ENCODE results near the gene GPS1. TPM values are rescaled to one million over a fixed set of nuclear protein-coding genes. Genes with fewer than 3 reads are reported as not detected.

Gene GPS1
- total RNA-seq, 2 experiments from 2014 or later: 92.4 to 106 TPM

DNA sequence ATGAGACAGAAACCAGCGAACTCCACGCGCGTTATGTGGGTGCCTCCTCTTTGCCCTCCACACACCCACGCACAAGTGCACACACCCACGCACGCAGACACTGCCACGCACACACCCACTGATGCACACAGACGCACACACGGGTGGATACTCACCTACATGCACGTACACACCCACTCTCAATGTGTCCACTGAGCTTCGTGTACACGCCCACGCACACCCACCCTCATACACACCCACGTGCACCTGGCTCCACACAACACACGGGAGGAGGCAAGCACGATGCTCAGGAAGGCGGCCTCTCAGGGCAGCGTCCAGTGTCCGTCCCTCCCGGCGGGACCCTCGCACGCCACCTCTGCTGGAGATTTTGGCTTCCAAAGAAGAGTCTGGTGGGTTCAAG, 4.3 kb upstream of the GPS1 start:
- DNase-seq (no peak), ATAC-seq (no peak)
- Mint-ChIP-seq H3K4me1 (peaks cover 9% of the 10 kb centered on the region), H3K36me3 (no peaks in the 10 kb centered on the region), H3K9me3 (ENCODE audit: low read depth) (no peaks in the 10 kb centered on the region), H3K4me3 (no peak overlapping the region), H3K27ac (no peak overlapping the region), H3K27me3 (no peaks in the 10 kb centered on the region)
- CTCF ChIA-PET: no interaction called here

DNA sequence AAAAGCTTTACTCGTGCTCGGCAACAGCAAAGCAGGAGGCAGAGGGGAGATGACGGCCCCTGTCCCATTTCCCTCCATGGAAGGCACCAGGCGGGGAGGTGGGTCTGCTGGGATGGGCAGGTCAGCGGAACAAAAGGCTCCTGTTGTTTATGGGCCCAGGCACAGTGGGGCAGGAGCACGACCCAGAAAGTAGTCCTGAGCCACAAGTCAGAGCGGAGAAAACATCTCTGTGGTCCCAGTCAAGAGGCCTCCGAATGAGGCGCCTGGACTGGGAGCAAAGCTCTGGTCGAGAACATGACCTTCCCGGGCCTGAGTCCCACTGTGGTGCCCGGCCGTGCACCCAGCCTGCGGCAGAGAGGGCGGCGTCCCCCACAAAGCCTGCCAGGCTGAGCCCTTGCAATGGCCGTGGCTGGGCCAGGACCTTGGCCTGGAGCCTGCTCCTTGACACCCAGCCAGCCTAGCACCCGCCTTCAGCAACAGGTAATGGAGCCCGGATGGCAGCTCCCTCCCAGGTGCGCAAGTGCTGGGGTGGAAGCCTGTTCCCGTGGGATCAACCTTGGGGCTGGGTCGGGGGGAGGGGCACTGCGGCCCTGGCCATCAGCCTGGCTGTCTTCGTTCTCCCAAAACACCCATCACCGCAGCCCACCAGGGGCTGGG, 3.7 kb upstream of the GPS1 start:
- Mint-ChIP-seq H3K27ac (no peak overlapping the region), H3K27me3 (no peaks in the 10 kb centered on the region), H3K4me1 (peaks cover 14% of the 10 kb centered on the region), H3K4me3 (no peak overlapping the region), H3K9me3 (ENCODE audit: low read depth) (no peaks in the 10 kb centered on the region), H3K36me3 (no peaks in the 10 kb centered on the region)
- CTCF ChIA-PET: no interaction called here
- ATAC-seq (no peak), DNase-seq (no peak)

DNA sequence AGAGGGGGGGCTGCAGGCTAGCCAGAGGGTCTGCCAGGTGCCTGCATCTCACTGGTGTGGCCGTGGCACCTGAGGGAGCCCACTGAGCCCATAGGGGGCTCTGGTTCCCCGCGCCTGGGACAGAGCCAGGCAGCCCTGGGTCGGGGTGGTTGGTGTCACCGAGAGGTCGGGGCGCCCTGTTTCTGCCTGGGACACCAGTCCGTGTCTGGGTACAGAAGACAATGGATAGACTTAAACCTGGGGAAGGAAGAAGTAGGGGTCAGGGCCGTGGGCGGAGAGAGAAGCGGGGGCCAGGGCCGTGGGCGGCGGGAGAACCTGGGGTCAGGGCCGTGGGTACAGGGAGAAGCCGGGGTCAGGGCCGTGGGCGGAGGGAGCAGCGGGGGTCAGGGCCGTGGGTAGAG, 3.1 kb upstream of the GPS1 start:
- Mint-ChIP-seq H3K36me3 (no peaks in the 10 kb centered on the region), H3K27me3 (no peaks in the 10 kb centered on the region), H3K9me3 (ENCODE audit: low read depth) (no peaks in the 10 kb centered on the region), H3K27ac (no peak overlapping the region), H3K4me1 (peaks cover 19% of the 10 kb centered on the region), H3K4me3 (no peak overlapping the region)
- DNase-seq (no peak), ATAC-seq (no peak)
- CTCF ChIA-PET: no interaction called here

DNA sequence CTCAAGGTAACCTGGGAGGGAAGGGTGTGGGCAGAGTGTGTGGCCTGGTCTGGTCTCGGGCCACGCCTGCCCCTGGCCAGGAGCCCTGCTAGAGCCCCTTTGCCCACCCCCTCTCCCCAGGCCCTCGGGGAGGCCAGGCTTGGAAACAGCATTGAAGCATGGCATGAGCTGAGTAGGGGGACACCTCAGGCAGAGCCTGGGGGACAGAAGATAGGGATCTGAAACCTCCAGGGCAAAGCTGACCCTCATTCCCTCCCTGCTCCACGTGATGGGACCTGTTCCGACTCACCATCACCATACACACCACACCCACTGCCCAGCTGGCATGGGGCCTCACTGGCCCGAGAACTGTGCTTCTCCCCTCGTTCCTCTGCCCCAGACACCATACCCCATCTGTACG, 2.6 kb upstream of the GPS1 start:
- CTCF ChIA-PET: interaction anchor here (0.6 kb wide), 1 partner anchor 163 kb away, joined by 3 read pairs; no protein-coding TSS in a partner anchor
- no peaks in the 10 kb centered on the region for H3K27me3 Mint-ChIP-seq
- no peaks in the 10 kb centered on the region for H3K9me3 Mint-ChIP-seq (ENCODE audit: low read depth)
- DNase-seq (no peak), ATAC-seq (no peak)
- H3K4me1 Mint-ChIP-seq: peaks cover 21% of the 10 kb centered on the region
- no peaks in the 10 kb centered on the region for H3K36me3 Mint-ChIP-seq
- no peak overlapping the region for H3K4me3 Mint-ChIP-seq
- no peak overlapping the region for H3K27ac Mint-ChIP-seq

DNA sequence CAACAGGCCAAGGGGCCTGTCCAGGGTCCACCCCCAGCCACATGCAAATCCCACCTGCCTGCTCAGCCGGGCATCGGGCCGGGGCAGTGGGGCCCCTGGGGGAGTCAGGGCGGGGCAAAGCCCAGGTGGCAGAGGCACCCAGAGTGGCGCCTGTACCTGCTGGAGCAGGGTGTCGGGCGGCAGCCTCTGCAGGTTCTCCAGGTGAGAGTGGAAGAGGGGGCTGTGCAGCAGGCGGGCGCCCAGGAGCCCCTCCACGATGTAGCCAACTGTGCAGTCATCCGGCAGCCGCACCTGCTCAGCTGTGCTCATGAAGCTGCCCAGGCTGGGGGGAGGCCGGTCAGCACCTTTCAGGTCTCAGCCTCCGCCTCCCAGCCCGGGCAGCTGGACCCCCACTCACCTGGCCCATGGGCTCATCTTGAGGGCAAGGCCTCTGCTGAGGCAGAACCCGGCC, 2.2 kb upstream of the GPS1 start:
- no peaks in the 10 kb centered on the region for H3K27me3 Mint-ChIP-seq
- no peaks in the 10 kb centered on the region for H3K9me3 Mint-ChIP-seq (ENCODE audit: low read depth)
- ATAC-seq (no peak), DNase-seq (no peak)
- H3K4me1 Mint-ChIP-seq: peaks cover 21% of the 10 kb centered on the region
- CTCF ChIA-PET: interaction anchor here (0.6 to 2.8 kb wide), 4 partner anchors 12 to 162 kb away, joined by 3 to 11 read pairs (median 7); partner anchors contain the start of genes DCXR and RAC3
- H3K36me3 Mint-ChIP-seq: no peaks in the 10 kb centered on the region
- H3K27ac Mint-ChIP-seq: no peak overlapping the region
- H3K4me3 Mint-ChIP-seq: no peak overlapping the region

DNA sequence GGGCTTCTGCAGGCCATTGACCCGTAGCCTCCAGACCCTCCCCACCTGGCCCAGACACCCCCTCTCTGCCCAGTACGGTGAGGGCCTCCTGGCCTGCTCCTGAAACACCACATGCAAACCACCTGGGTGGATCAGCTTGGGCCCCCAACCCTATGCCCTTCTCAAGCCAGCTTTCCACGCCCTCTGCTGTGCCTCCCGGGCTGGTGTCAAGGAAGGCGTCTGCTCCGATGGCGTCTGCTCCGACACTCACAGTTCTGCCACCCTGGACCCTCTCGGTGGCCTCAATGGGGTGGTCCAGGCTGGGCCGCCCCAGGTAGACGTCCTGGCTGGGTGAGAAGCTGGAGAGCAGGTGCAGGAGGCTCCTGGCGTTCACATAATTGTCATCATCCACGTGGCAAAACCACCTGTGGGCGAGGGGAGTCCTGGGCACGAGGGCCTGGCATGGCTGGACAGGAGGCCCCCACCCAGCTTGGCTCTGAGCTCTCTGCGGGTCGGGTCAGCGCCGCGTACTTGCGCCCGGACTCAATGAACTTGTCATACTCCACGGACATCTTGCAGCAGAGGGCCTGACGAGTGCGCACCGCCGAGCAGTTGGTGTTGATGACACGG, 1.4 kb upstream of the GPS1 start:
- DNase-seq (no peak), ATAC-seq (no peak)
- H3K4me1 Mint-ChIP-seq: peaks cover 27% of the 10 kb centered on the region
- peak overlapping the region; percentile 76 for H3K4me3 Mint-ChIP-seq
- H3K27me3 Mint-ChIP-seq: no peaks in the 10 kb centered on the region
- H3K9me3 Mint-ChIP-seq (ENCODE audit: low read depth): no peaks in the 10 kb centered on the region
- H3K36me3 Mint-ChIP-seq: peaks cover 3% of the 10 kb centered on the region
- H3K27ac Mint-ChIP-seq: no peak overlapping the region
- CTCF ChIA-PET: interaction anchor here (1.2 to 2.8 kb wide), 5 partner anchors 13 to 104 kb away, joined by 4 to 11 read pairs (median 5); partner anchors contain the start of genes DCXR and RAC3

DNA sequence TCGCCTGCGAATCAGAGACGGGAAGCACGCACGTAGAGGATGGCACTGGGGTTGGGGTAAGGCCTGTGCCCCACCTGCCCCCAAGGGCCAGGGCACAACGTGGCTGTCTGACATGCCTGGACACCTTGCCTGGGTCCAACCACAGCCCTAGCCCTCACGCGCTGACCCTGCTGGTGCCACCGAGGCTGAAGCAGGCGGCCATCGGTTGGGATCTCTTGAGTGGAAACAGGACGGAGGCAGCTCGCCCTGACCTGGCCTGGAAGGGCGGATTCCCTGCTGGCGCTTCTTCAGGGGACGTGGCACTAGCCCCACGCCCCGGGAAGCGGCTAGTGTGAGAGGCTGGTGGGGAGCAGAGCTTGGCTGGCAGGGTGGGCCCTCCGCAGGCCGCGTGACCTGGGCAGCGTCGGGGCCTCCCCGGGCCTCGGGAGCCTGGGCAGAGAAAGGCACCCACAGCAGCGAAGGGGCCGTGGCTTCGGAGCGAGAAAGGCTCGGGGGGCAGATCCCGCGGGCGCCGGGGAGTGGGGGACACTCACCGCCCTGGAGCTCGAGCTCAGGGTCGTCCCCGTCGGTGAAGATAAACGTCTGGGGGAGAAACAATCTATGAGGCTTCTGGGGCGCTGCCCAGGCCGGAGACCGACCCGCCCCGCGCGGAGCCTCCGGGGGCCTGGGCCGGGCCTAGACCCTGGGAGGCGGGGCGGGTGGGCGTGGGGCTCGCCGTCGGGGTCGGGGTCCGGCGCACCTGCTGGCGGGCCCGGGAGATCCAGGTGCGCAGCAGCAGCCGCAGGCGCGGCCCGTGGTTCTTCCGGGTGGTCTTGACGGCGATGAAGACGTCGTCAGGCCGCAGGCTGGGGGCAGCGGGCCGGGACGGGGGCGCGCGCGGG, 697 bp upstream of the GPS1 start:
- peak overlapping the region; percentile 70 for H3K27ac Mint-ChIP-seq
- peaks cover 3% of the 10 kb centered on the region for H3K36me3 Mint-ChIP-seq

DNA sequence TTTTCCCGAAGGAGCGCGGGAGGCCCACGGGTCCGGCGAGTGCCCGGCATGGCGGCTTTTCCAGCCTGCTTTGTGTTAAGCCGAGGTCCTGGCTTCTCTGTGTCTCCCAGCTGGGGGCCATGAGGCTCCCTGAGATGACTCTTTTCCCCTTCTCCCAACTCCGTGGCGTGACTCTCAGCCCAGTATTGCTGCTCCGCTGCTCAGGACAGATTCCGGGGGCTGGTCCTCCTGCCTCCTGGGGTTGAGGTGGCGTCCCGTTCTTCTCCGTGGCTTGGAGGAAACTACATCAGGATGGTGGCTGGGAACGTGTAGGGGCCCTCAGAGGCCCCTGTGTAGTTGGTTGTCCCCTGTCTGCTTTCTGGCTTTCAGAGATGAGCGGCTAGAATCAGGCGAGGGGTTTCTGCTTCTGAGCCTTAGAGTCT, 951 bp downstream of the GPS1 start:
- Mint-ChIP-seq H3K4me1 (peaks cover 28% of the 10 kb centered on the region), H3K36me3 (peaks cover 3% of the 10 kb centered on the region), H3K27ac (peak overlapping the region; percentile 52), H3K27me3 (no peaks in the 10 kb centered on the region), H3K4me3 (peak overlapping the region; percentile 83), H3K9me3 (ENCODE audit: low read depth) (no peaks in the 10 kb centered on the region)
- CTCF ChIA-PET: interaction anchor here (1.0 to 2.8 kb wide), 3 partner anchors 15 to 30 kb away, joined by 3 to 11 read pairs (median 3); partner anchors contain the start of genes CENPX, DCXR, LRRC45 and RAC3
- ATAC-seq (no peak), DNase-seq (no peak)

More for the DNA sequence above, 697 bp upstream of the GPS1 start:
- no peak for DNase-seq
- ATAC-seq: peak; percentile 25
- CTCF ChIA-PET: interaction anchor here (1.2 to 2.8 kb wide), 5 partner anchors 14 to 103 kb away, joined by 4 to 11 read pairs (median 5); partner anchors contain the start of genes DCXR and RAC3
- H3K27me3 Mint-ChIP-seq: no peaks in the 10 kb centered on the region
- peaks cover 28% of the 10 kb centered on the region for H3K4me1 Mint-ChIP-seq
- H3K9me3 Mint-ChIP-seq (ENCODE audit: low read depth): no peaks in the 10 kb centered on the region
- peak overlapping the region; percentile 76 for H3K4me3 Mint-ChIP-seq

DNA sequence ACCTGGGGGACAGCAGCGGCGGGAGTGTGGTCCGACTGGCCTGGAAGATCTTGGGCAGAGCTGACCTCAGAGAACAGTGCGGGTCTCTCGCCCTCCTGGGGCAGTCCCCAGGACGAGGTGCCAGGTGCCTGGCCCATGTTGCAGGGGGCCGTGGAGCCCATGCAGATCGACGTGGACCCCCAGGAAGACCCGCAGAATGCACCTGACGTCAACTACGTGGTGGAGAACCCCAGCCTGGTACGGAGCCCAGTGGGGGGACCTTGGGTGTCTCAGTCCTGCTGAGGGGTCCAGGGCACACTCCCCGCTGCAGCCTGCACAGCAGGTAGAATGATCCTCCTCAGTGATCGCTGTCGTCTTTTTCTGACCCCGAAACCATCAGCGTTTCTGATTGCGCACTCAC, 1.4 kb downstream of the GPS1 start:
- Mint-ChIP-seq H3K27me3 (no peaks in the 10 kb centered on the region), H3K27ac (no peak overlapping the region), H3K9me3 (ENCODE audit: low read depth) (no peaks in the 10 kb centered on the region), H3K4me1 (peaks cover 28% of the 10 kb centered on the region), H3K4me3 (peak overlapping the region; percentile 83), H3K36me3 (peaks cover 3% of the 10 kb centered on the region)
- ATAC-seq: no peak
- no peak for DNase-seq
- CTCF ChIA-PET: no interaction called here

DNA sequence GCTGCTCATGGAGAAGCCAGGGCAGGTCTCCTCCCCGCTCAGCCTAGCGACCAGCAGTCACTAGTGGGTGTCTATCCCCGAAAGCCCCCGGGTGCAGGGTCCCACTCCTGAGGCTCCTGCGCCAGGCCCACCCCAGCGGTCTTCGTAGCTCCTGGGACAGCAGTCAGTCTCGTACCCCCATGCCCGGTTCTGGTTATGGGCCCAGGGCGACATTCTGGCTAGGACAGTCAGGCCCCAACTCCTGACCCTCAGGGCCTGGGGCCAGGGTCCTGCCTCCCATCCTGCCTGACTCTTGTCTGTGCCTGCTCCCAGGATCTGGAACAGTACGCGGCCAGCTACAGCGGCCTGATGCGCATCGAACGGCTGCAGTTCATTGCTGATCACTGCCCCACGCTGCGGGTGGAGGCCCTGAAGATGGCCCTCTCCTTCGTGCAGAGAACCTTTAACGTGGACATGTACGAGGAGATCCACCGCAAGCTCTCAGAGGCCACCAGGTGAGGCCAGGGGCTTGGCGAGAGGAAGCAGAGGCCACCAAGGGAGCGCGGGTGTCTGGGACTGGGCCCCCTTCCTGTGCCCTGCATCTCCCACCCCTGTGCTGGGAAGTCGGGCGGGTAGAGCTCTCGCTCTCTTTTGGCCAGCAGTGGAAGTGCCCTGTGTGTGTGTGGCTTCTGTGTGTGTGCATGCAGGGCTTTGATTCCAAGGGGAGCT, 2.0 kb downstream of the GPS1 start:
- CTCF ChIA-PET: interaction anchor here (1.1 kb wide), 1 partner anchor 16 kb away, joined by 5 read pairs; the partner anchor contains the start of gene DCXR
- Mint-ChIP-seq H3K9me3 (ENCODE audit: low read depth) (no peaks in the 10 kb centered on the region), H3K4me3 (peak overlapping the region; percentile 83), H3K27me3 (no peaks in the 10 kb centered on the region), H3K4me1 (peaks cover 28% of the 10 kb centered on the region), H3K36me3 (peaks cover 3% of the 10 kb centered on the region), H3K27ac (no peak overlapping the region)
- DNase-seq (no peak), ATAC-seq (no peak)

DNA sequence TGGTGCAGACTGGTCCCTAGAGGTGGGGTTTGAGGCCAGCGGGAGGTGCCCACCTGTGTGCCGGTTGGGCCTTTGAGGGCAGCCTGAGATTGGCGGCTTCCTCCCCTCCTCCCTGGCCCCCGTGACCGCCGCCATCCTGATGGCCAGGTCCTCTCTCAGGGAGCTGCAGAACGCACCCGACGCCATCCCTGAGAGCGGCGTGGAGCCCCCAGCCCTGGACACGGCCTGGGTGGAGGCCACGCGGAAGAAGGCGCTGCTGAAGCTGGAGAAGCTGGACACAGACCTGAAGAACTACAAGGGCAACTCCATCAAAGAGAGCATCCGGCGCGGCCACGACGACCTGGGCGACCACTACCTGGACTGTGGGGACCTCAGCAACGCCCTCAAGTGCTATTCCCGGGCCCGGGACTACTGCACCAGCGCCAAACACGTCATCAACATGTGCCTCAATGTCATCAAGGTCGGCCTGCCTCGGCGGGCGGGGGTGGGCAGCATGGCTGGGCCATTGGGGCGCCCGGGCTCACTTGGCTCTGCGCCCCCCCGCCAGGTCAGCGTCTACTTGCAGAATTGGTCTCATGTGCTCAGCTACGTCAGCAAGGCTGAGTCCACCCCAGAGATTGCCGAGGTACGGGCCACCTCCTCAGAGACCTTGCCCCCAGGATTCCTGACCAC, 2.8 kb downstream of the GPS1 start:
- H3K4me3 Mint-ChIP-seq: no peak overlapping the region

More for the DNA sequence above, 2.8 kb downstream of the GPS1 start:
- H3K27me3 Mint-ChIP-seq: no peaks in the 10 kb centered on the region
- ATAC-seq (no peak), DNase-seq (no peak)
- H3K36me3 Mint-ChIP-seq: peaks cover 3% of the 10 kb centered on the region
- no peaks in the 10 kb centered on the region for H3K9me3 Mint-ChIP-seq (ENCODE audit: low read depth)
- CTCF ChIA-PET: interaction anchor here (1.1 kb wide), 1 partner anchor 17 kb away, joined by 5 read pairs; the partner anchor contains the start of gene DCXR
- H3K27ac Mint-ChIP-seq: no peak overlapping the region
- H3K4me1 Mint-ChIP-seq: peaks cover 28% of the 10 kb centered on the region
